NCI-H2107 treated with DMSO at 0.1 percent for 48 hours (cell line): ENCODE results near the gene BCL2L11.

ENCODE experiments used
- DNase-seq: peaks from one replicate; lab custom pipeline; 2025; ENCODE audit not compliant: unreplicated experiment; lab: John Stamatoyannopoulos, UW

BCL2L11 gene

GRCh38 chr2:111167076-111167862 is 46.6 kb downstream of the BCL2L11 start:
- DNase-seq, result no peak

- no peak for DNase-seq
Observed at GRCh38 chr2:111167863-111168162, 47.1 kb downstream of the BCL2L11 start.

- no peak for DNase-seq
Observed at GRCh38 chr2:111168528-111169239, 48.0 kb downstream of the BCL2L11 start.

- no peak for DNase-seq
Observed at GRCh38 chr2:111169268-111169667, 48.6 kb downstream of the BCL2L11 start.

GRCh38 chr2:111169924-111170323 is 49.2 kb downstream of the BCL2L11 start:
- no peak for DNase-seq

GRCh38 chr2:111171337-111171930 is 50.7 kb downstream of the BCL2L11 start:
- no peak for DNase-seq

- no peak for DNase-seq
Observed at GRCh38 chr2:111172666-111173065, 52.0 kb downstream of the BCL2L11 start.

- no peak for DNase-seq
Observed at GRCh38 chr2:111173338-111173737, 52.6 kb downstream of the BCL2L11 start.

GRCh38 chr2:111173856-111174255 is 53.1 kb downstream of the BCL2L11 start:
- DNase-seq, result no peak

- no peak for DNase-seq
Observed at GRCh38 chr2:111175615-111176014, 54.9 kb downstream of the BCL2L11 start.

GRCh38 chr2:111176388-111176787 is 55.7 kb downstream of the BCL2L11 start:
- DNase-seq, result no peak

GRCh38 chr2:111176867-111177266 is 56.2 kb downstream of the BCL2L11 start:
- DNase-seq, result no peak

GRCh38 chr2:111178296-111178695 is 57.6 kb downstream of the BCL2L11 start:
- no peak for DNase-seq

- no peak for DNase-seq
Observed at GRCh38 chr2:111178730-111179405, 58.2 kb downstream of the BCL2L11 start.

GRCh38 chr2:111182121-111182520 is 61.4 kb downstream of the BCL2L11 start:
- no peak for DNase-seq

GRCh38 chr2:111182740-111183139 is 62.0 kb downstream of the BCL2L11 start:
- no peak for DNase-seq

- DNase-seq, result no peak
Observed at GRCh38 chr2:111184725-111185310, 64.1 kb downstream of the BCL2L11 start.

- no peak for DNase-seq
Observed at GRCh38 chr2:111185361-111186022, 64.8 kb downstream of the BCL2L11 start.

- no peak for DNase-seq
Observed at GRCh38 chr2:111186121-111186715, 65.5 kb downstream of the BCL2L11 start.

GRCh38 chr2:111186933-111187332 is 66.2 kb downstream of the BCL2L11 start:
- DNase-seq, result no peak
